ENCODE data around the gene SGIP1. TPM values are rescaled to one million over a fixed set of nuclear protein-coding genes. Genes with fewer than 3 reads are reported as not detected.

SGIP1 gene
- total and polyA plus RNA-seq, 2 experiments from 2014 or later = 2.4 to 6.1 TPM

- TF ChIP-seq, protein P1, sequence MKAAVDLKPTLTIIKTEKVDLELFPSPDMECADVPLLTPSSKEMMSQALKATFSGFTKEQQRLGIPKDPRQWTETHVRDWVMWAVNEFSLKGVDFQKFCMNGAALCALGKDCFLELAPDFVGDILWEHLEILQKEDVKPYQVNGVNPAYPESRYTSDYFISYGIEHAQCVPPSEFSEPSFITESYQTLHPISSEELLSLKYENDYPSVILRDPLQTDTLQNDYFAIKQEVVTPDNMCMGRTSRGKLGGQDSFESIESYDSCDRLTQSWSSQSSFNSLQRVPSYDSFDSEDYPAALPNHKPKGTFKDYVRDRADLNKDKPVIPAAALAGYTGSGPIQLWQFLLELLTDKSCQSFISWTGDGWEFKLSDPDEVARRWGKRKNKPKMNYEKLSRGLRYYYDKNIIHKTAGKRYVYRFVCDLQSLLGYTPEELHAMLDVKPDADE (IDR thresholded peaks at IDR 0.05) = no peak
- TF ChIP-seq STAT1 (IDR thresholded peaks at IDR 0.05; ENCODE audit: unreplicated experiment) = no peak
- no peak for TF ChIP-seq EZH2 (IDR thresholded peaks at IDR 0.05; ENCODE audit: low read depth, unreplicated experiment)
- no peak for TF ChIP-seq ZNF331 (CRISPR knock-in tag; IDR thresholded peaks at IDR 0.05; ENCODE audit: low read depth)
- no peak for TF ChIP-seq CREB1 (CRISPR knock-in tag; IDR thresholded peaks at IDR 0.05; ENCODE audit: low read depth)
These were observed 151.7 kb downstream of the SGIP1 start (continued) for GRCh38 chr1:66685670-66686069.

- Histone ChIP-seq H3K9me2 (ENCODE audit: insufficient read depth) (no peaks in the 10 kb centered on the region), H3K4me1 (ENCODE audit: insufficient read depth) (peaks cover 10% of the 10 kb centered on the region; the same call in 1 of the 2 replicates), H3K27ac (ENCODE audit: low read depth) (no peak overlapping the region), H3K36me3 (ENCODE audit: insufficient read depth) (no peaks in the 10 kb centered on the region), H3K4me3 (no peak overlapping the region), H4K20me1 (replicated peaks; ENCODE audit: insufficient read depth) (no peaks in the 10 kb centered on the region), H3F3A (replicated peaks; ENCODE audit: low read depth) (no peaks in the 10 kb centered on the region), H3K79me2 (replicated peaks; ENCODE audit: insufficient read depth) (no peaks in the 10 kb centered on the region), H3K27me3 (ENCODE audit: insufficient read depth) (no peaks in the 10 kb centered on the region), H2AFZ (no peak overlapping the region), H3K4me2 (no peak overlapping the region)
- H3K36me3 Mint-ChIP-seq (ENCODE audit: low read depth) = no peaks in the 10 kb centered on the region
- peaks cover 8% of the 10 kb centered on the region; the same call in 2 of the 3 replicates for H3K4me1 Mint-ChIP-seq
- no peak overlapping the region for H3K4me3 Mint-ChIP-seq
- ATAC-seq (no peak), DNase-seq (ENCODE audit: low spot score) (no peak)
- no peaks in the 10 kb centered on the region for H3K9me3 Mint-ChIP-seq
- H3K27me3 Mint-ChIP-seq (ENCODE audit: insufficient read depth, low read depth, poor library complexity) = no peaks in the 10 kb centered on the region
- no peak overlapping the region for H3K27ac Mint-ChIP-seq
- no peak for TF ChIP-seq CTCF (conservative IDR thresholded peaks at IDR 0.05; ENCODE audit: low read depth in 2 of 2)
- no peak for TF ChIP-seq NANOG (IDR thresholded peaks at IDR 0.05; ENCODE audit: borderline replicate concordance)
- TF ChIP-seq ZNF331 (CRISPR knock-in tag; IDR thresholded peaks at IDR 0.05; ENCODE audit: low read depth) = no peak
- TF ChIP-seq, protein P2, sequence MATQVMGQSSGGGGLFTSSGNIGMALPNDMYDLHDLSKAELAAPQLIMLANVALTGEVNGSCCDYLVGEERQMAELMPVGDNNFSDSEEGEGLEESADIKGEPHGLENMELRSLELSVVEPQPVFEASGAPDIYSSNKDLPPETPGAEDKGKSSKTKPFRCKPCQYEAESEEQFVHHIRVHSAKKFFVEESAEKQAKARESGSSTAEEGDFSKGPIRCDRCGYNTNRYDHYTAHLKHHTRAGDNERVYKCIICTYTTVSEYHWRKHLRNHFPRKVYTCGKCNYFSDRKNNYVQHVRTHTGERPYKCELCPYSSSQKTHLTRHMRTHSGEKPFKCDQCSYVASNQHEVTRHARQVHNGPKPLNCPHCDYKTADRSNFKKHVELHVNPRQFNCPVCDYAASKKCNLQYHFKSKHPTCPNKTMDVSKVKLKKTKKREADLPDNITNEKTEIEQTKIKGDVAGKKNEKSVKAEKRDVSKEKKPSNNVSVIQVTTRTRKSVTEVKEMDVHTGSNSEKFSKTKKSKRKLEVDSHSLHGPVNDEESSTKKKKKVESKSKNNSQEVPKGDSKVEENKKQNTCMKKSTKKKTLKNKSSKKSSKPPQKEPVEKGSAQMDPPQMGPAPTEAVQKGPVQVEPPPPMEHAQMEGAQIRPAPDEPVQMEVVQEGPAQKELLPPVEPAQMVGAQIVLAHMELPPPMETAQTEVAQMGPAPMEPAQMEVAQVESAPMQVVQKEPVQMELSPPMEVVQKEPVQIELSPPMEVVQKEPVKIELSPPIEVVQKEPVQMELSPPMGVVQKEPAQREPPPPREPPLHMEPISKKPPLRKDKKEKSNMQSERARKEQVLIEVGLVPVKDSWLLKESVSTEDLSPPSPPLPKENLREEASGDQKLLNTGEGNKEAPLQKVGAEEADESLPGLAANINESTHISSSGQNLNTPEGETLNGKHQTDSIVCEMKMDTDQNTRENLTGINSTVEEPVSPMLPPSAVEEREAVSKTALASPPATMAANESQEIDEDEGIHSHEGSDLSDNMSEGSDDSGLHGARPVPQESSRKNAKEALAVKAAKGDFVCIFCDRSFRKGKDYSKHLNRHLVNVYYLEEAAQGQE (IDR thresholded peaks at IDR 0.05; ENCODE audit: unreplicated experiment) = no peak
- no peak for TF ChIP-seq POLR2AphosphoS5 (IDR thresholded peaks at IDR 0.05; ENCODE audit: low read depth)
- TF ChIP-seq, protein P1 (IDR thresholded peaks at IDR 0.05) = no peak
- TF ChIP-seq JUNB (IDR thresholded peaks at IDR 0.05; ENCODE audit: unreplicated experiment) = no peak
- TF ChIP-seq ZNF114 (CRISPR knock-in tag; IDR thresholded peaks at IDR 0.05) = no peak
- TF ChIP-seq STAT1 (IDR thresholded peaks at IDR 0.05; ENCODE audit: unreplicated experiment) = no peak
- no peak for TF ChIP-seq ZNF462 (CRISPR knock-in tag; IDR thresholded peaks at IDR 0.05)
These were observed 152.5 kb downstream of the SGIP1 start for GRCh38 chr1:66686406-66686805.

Measured in GM23338 (cell line).